ENCODE results near the gene ATG16L2.

Gene ATG16L2

GRCh38 chr11:72832301-72833082 lies 18.3 kb downstream of the ATG16L2 start:
- Mint-ChIP-seq H3K4me3 (no peak overlapping the region), H3K4me1 (ENCODE audit: low read depth) (peaks cover 12% of the 10 kb centered on the region), H3K36me3 (ENCODE audit: low read depth) (peaks cover 26% of the 10 kb centered on the region), H3K27ac (peak overlapping the region; percentile 76), H3K9me3 (no peaks in the 10 kb centered on the region), H3K27me3 (no peaks in the 10 kb centered on the region)

- Mint-ChIP-seq H3K9me3 (no peaks in the 10 kb centered on the region), H3K36me3 (ENCODE audit: low read depth) (peaks cover 22% of the 10 kb centered on the region), H3K4me1 (ENCODE audit: low read depth) (peaks cover 7% of the 10 kb centered on the region), H3K27ac (peak overlapping the region; percentile 76), H3K4me3 (no peak overlapping the region), H3K27me3 (no peaks in the 10 kb centered on the region)
These were observed 19.0 kb downstream of the ATG16L2 start for GRCh38 chr11:72833083-72833733.

- peaks cover 7% of the 10 kb centered on the region for H3K4me1 Mint-ChIP-seq (ENCODE audit: low read depth)
- no peaks in the 10 kb centered on the region for H3K9me3 Mint-ChIP-seq
- no peaks in the 10 kb centered on the region for H3K27me3 Mint-ChIP-seq
- H3K36me3 Mint-ChIP-seq (ENCODE audit: low read depth): peaks cover 21% of the 10 kb centered on the region
- no peak overlapping the region for H3K4me3 Mint-ChIP-seq
- peak overlapping the region; percentile 26 for H3K27ac Mint-ChIP-seq
These were observed 19.7 kb downstream of the ATG16L2 start for GRCh38 chr11:72833811-72834493.

- H3K9me3 Mint-ChIP-seq: no peaks in the 10 kb centered on the region
- H3K27me3 Mint-ChIP-seq: no peaks in the 10 kb centered on the region
- H3K4me3 Mint-ChIP-seq: no peak overlapping the region
- H3K4me1 Mint-ChIP-seq (ENCODE audit: low read depth): peaks cover 7% of the 10 kb centered on the region
- peak overlapping the region; percentile 72 for H3K27ac Mint-ChIP-seq
- peaks cover 24% of the 10 kb centered on the region for H3K36me3 Mint-ChIP-seq (ENCODE audit: low read depth)
These were observed 20.7 kb downstream of the ATG16L2 start for GRCh38 chr11:72834905-72835304.

GRCh38 chr11:72836111-72836510 lies 21.9 kb downstream of the ATG16L2 start:
- peak overlapping the region; percentile 45 for H3K27ac Mint-ChIP-seq
- H3K9me3 Mint-ChIP-seq: no peaks in the 10 kb centered on the region
- H3K4me1 Mint-ChIP-seq (ENCODE audit: low read depth): peaks cover 7% of the 10 kb centered on the region
- H3K36me3 Mint-ChIP-seq (ENCODE audit: low read depth): peaks cover 32% of the 10 kb centered on the region
- no peaks in the 10 kb centered on the region for H3K27me3 Mint-ChIP-seq
- no peak overlapping the region for H3K4me3 Mint-ChIP-seq

- Mint-ChIP-seq H3K36me3 (ENCODE audit: low read depth) (peaks cover 39% of the 10 kb centered on the region), H3K4me1 (ENCODE audit: low read depth) (peaks cover 7% of the 10 kb centered on the region), H3K4me3 (no peak overlapping the region), H3K27me3 (no peaks in the 10 kb centered on the region), H3K27ac (no peak overlapping the region), H3K9me3 (no peaks in the 10 kb centered on the region)
These were observed 24.6 kb downstream of the ATG16L2 start for GRCh38 chr11:72838691-72839305.

GRCh38 chr11:72840780-72841179 lies 26.6 kb downstream of the ATG16L2 start:
- Mint-ChIP-seq H3K4me3 (no peak overlapping the region), H3K27ac (no peak overlapping the region), H3K36me3 (ENCODE audit: low read depth) (peaks cover 37% of the 10 kb centered on the region), H3K27me3 (no peaks in the 10 kb centered on the region), H3K4me1 (ENCODE audit: low read depth) (no peaks in the 10 kb centered on the region), H3K9me3 (no peaks in the 10 kb centered on the region)

- Mint-ChIP-seq H3K36me3 (ENCODE audit: low read depth) (peaks cover 38% of the 10 kb centered on the region), H3K9me3 (no peaks in the 10 kb centered on the region), H3K27ac (no peak overlapping the region), H3K27me3 (no peaks in the 10 kb centered on the region), H3K4me1 (ENCODE audit: low read depth) (no peaks in the 10 kb centered on the region), H3K4me3 (no peak overlapping the region)
These were observed 27.2 kb downstream of the ATG16L2 start for GRCh38 chr11:72841397-72841796.

- no peak overlapping the region for H3K4me3 Mint-ChIP-seq
- H3K36me3 Mint-ChIP-seq (ENCODE audit: low read depth): peaks cover 38% of the 10 kb centered on the region
- H3K4me1 Mint-ChIP-seq (ENCODE audit: low read depth): no peaks in the 10 kb centered on the region
- H3K27me3 Mint-ChIP-seq: no peaks in the 10 kb centered on the region
- no peaks in the 10 kb centered on the region for H3K9me3 Mint-ChIP-seq
- H3K27ac Mint-ChIP-seq: no peak overlapping the region
These were observed 27.9 kb downstream of the ATG16L2 start for GRCh38 chr11:72842126-72842525.

GRCh38 chr11:72842653-72843330 lies 28.6 kb downstream of the ATG16L2 start:
- no peak overlapping the region for H3K27ac Mint-ChIP-seq
- no peak overlapping the region for H3K4me3 Mint-ChIP-seq
- H3K9me3 Mint-ChIP-seq: no peaks in the 10 kb centered on the region
- H3K36me3 Mint-ChIP-seq (ENCODE audit: low read depth): peaks cover 38% of the 10 kb centered on the region
- H3K27me3 Mint-ChIP-seq: no peaks in the 10 kb centered on the region
- H3K4me1 Mint-ChIP-seq (ENCODE audit: low read depth): no peaks in the 10 kb centered on the region

- Mint-ChIP-seq H3K4me3 (no peak overlapping the region), H3K9me3 (no peaks in the 10 kb centered on the region), H3K27ac (no peak overlapping the region), H3K27me3 (no peaks in the 10 kb centered on the region), H3K36me3 (ENCODE audit: low read depth) (peaks cover 31% of the 10 kb centered on the region), H3K4me1 (ENCODE audit: low read depth) (peaks cover 3% of the 10 kb centered on the region)
These were observed 30.1 kb downstream of the ATG16L2 start for GRCh38 chr11:72844356-72844755.

- peaks cover 8% of the 10 kb centered on the region for H3K36me3 Mint-ChIP-seq (ENCODE audit: low read depth)
- peaks cover 3% of the 10 kb centered on the region for H3K4me1 Mint-ChIP-seq (ENCODE audit: low read depth)
- no peaks in the 10 kb centered on the region for H3K9me3 Mint-ChIP-seq
- no peaks in the 10 kb centered on the region for H3K27me3 Mint-ChIP-seq
- H3K4me3 Mint-ChIP-seq: no peak overlapping the region
- H3K27ac Mint-ChIP-seq: peak overlapping the region; percentile 6
These were observed 34.7 kb downstream of the ATG16L2 start for GRCh38 chr11:72848846-72849466.

GRCh38 chr11:72850832-72851231 lies 36.6 kb downstream of the ATG16L2 start:
- H3K9me3 Mint-ChIP-seq: no peaks in the 10 kb centered on the region
- no peak overlapping the region for H3K4me3 Mint-ChIP-seq
- no peak overlapping the region for H3K27ac Mint-ChIP-seq
- peaks cover 8% of the 10 kb centered on the region for H3K36me3 Mint-ChIP-seq (ENCODE audit: low read depth)
- peaks cover 3% of the 10 kb centered on the region for H3K4me1 Mint-ChIP-seq (ENCODE audit: low read depth)
- no peaks in the 10 kb centered on the region for H3K27me3 Mint-ChIP-seq

GRCh38 chr11:72851726-72852125 lies 37.5 kb downstream of the ATG16L2 start:
- peaks cover 3% of the 10 kb centered on the region for H3K4me1 Mint-ChIP-seq (ENCODE audit: low read depth)
- no peak overlapping the region for H3K4me3 Mint-ChIP-seq
- H3K27me3 Mint-ChIP-seq: no peaks in the 10 kb centered on the region
- H3K9me3 Mint-ChIP-seq: no peaks in the 10 kb centered on the region
- H3K36me3 Mint-ChIP-seq (ENCODE audit: low read depth): peaks cover 7% of the 10 kb centered on the region
- H3K27ac Mint-ChIP-seq: no peak overlapping the region
